Germinal center (tissue), 1 donor: ENCODE data around the gene XKR3.
"Not testable (repeated sequence)": the region's sequence is repeated elsewhere in the genome, so short reads cannot be mapped to it uniquely, and the experiment has no call there.

Experiments
- DNase-seq: peaks from one replicate; pipeline ENCODE4 v3.0.0; 2012; ENCODE audit warnings: mixed read lengths, low spot score

Gene XKR3

DNA sequence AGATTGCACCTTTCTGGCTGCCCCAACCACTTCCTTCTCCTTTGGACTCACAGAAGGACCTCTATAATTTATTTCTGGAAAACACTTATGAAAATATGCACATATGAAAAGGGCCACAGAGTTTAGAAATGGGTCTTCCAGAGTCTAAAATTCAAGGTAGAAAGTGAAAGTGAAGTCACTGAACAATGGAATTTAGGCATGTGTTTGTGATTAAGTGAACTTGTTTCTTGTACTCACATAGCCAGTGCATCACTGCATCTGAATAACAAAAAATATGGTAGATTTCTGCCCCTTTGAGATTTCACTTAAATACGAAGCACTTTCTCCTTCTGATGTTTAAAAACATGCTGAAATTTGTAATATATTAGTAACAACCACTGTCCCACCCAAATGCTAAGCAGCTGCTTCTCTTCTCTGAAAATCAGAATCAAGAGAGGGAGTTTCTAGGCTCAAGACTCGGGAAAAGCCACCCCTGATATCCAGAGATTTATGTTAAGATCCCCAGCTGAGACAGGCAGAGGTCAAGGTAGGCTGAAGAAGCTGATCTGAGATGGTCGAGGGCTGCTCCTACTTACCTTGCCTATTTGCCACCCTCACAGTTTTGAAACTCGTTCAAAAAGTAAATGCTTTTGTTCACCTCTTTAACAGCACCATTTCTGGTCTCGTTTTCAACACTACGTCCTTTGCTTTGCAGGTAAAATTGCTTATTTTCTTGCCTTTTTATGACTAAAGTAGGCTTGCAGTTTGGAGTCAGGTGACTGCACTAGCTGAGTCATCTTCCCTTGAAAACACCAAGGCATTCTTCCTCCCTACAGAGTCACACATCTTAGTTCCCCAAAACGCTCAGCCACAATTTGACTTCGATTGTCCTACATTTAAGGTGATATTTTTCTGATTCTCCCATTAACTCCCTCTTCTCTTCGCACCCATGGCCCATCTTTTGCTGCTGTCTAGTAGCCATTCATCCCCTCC, at the start of gene XKR3:
XKR3 (minus strand) TSS at position 696 of the 972 bp plus-strand sequence. CDS start 17,338 bp downstream, outside the sequence.
- DNase-seq: no peak

GRCh38 chr22:16869640-16870039, 44.4 kb upstream of the XKR3 start:
- DNase-seq: not testable (repeated sequence)

DNA sequence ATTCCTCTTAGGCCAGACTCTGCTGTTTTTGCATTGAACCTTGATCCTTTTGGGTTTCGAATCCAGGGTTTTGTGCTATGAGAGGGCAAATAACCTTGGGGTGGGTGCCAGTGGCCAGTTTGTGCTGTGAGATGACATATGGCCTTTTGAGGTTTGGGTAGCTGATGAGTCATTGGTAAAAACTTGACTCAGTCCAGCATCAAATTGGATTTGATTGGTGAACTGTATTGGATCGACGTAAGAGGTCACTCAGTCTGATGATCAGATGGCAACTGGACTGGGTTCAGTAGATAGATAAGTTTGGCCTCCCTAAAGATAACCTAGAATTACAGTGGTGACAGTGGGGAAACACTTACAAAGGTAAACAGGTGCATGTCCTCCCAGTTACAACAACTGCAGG, 41.0 kb upstream of the XKR3 start:
- DNase-seq: no peak

GRCh38 chr22:16856851-16857250, 31.6 kb upstream of the XKR3 start:
- DNase-seq: not testable (repeated sequence)

DNA sequence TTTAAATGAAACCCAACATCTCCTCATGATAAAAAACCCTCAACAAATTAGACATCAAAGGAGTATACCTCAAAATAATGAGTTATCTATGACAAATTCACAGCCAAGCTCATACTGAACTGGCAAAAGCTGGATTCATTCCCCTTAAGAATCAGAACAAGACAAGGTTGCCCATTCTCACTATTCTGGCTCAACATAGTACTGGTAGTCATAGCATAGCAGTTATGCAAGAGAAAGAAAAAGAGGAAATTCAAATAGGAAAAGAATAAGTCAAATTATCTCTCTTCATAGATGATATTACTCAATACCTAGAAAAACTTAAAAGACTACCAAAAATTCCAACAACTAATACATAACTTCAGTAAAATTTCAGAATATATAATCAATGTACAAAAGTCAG, 29.4 kb upstream of the XKR3 start:
- no peak for DNase-seq

- not testable (repeated sequence) for DNase-seq
These were observed 26.2 kb upstream of the XKR3 start for GRCh38 chr22:16851268-16851996.

DNA sequence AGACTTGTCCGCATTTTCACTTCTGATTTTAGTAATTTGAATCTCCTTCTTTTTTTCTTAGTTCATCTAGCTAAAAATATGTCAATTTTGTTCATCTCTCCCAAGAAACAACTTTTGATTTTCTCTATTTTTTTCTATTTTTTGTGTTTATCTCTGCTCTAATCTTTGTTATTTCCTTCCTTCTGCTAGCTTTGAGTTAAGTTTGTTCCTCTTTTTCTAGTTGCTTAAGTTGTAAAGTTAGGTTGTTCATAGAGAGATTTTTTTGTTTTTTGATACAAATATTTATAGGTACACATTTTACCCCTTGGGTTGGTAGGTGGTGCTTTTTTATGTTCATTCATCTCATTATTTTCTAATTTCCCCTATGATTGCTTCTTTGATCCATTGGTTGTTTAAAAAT, 22.1 kb upstream of the XKR3 start:
- no peak for DNase-seq

- DNase-seq: no peak
These were observed 20.7 kb upstream of the XKR3 start for GRCh38 chr22:16845881-16846280.

- DNase-seq: no peak
These were observed 20.3 kb upstream of the XKR3 start for GRCh38 chr22:16845465-16845864.

GRCh38 chr22:16844529-16844928, 19.3 kb upstream of the XKR3 start:
- DNase-seq: no peak

DNA sequence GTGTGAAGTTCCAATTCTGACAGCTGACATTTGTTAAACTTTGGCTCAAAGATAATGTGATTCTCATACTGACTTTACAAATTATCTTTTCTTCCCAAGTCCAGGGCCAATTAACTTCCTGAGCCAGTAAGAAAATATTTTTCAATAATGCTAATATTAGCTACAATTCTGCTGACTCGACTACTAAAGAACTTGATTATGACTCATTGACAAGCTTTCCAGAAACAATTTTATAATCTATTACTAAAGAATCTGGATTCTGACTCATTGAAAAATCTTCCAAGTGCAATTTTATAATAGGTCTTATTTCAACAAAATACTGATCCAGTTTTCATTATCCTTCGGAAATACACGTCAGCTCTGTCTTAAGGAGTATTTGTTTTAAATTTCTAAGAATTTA, 12.9 kb upstream of the XKR3 start:
- DNase-seq: no peak

DNA sequence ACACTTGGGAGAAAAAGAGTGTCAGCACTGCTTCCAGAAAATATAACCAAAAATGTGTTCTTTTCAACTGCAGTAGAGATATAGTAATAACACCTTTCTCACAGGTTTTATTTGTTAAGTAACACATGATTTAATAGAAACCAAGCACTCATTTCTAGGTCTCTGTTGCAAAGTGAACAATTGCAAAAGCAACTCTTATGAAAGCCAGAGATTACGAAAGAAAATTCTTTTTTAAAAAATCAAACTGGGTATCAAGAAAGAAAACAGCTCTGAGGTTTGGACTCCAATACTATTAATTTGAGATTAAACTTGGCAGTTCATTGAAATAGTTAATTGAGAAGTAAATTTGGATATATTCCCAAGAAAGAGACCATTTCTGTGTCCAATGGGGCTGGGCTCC, 9.8 kb upstream of the XKR3 start:
- no peak for DNase-seq

DNA sequence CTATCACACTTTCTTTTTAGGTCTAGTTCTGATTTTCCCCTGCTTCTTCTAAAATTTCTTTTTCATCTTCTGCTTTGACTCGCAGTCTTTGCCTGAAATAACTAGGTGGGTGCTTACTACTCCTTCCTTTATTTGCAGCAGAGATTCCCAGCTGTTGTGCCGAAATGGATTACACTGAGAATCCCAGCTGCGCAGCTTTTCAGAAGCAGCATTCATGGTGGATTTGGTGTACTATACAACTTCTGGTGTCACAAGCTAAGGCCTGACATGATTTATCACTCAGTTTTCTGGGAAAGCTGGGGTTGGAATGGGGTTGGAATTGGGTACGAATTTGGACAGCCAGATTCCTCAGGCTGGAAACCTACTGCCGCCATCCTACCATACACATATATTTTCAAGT, 6.0 kb upstream of the XKR3 start:
- DNase-seq: no peak

GRCh38 chr22:16829985-16830384, 4.8 kb upstream of the XKR3 start:
- no peak for DNase-seq

- no peak for DNase-seq
These were observed 3.7 kb upstream of the XKR3 start for GRCh38 chr22:16828876-16829275.

- DNase-seq: no peak
These were observed 2.3 kb upstream of the XKR3 start for GRCh38 chr22:16827506-16827905.

- no peak for DNase-seq
These were observed 6.0 kb downstream of the XKR3 start for GRCh38 chr22:16819249-16819648.

GRCh38 chr22:16818538-16818937, 6.7 kb downstream of the XKR3 start:
- no peak for DNase-seq

DNA sequence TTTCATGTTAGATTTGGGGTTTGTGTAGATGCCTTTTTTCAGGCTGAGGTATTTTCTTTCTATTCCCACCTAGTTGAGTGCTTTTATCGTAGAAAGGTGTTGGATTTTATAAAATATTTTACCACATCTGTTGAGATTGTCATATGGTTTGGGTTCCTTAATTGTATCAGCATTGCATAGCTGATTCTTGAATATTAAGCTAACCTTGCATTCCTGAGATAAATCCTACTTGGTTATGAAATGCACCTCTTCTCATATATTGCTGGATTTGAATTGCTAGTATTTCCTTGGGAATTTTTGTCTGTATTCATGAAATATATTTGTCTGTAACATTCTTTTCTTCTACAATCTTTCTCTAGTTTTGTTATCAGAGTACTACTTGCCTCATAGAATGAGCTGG, 10.1 kb downstream of the XKR3 start:
- DNase-seq: no peak

DNA sequence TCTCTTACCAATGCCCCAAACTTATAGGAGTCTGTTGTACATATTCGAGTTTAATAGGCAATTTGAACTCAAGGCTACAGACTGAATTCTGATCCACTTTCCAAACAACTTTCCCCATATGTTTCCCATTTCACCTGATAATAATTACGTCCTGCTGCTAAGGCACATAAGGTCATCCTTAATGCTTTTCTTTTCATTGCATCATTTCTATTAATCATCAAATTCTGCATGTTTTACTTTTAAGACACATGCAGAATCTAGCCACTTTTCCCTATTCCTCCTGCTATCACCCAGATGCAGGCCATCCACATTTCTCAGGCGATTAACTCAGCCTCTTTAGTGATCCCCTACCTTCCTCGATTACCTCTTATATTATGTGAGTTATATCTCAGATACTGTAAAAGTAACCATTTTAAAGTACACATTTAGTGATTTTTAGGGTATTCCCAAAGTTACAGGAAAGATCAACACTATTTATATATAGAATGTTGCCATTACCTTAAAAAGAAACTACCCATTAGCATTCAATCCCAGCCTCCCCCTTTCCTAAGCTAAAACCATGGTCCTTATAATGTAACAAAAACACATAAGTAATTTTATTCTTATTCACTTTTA, 14.9 kb downstream of the XKR3 start:
- no peak for DNase-seq

DNA sequence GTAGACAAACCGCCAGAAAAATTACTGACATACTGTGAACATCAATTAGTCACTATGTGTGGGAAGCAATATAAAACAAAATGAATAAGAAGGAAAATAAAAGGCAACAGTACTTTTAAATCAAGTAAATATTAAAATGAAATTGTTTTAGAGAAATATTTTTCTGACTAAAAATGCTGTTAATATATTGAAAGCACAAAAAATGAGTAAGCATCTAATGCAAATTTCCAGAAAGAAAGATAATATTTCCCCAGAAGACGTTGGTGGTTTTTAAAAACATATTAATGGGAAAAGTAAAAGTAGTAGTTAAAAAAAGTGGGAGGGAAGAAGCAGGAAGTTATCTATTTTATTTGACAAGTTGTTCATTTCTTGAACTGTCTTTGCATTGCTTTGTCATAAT, 16.5 kb downstream of the XKR3 start:
- no peak for DNase-seq

- DNase-seq: no peak
These were observed 18.1 kb downstream of the XKR3 start for GRCh38 chr22:16807109-16807508.

DNA sequence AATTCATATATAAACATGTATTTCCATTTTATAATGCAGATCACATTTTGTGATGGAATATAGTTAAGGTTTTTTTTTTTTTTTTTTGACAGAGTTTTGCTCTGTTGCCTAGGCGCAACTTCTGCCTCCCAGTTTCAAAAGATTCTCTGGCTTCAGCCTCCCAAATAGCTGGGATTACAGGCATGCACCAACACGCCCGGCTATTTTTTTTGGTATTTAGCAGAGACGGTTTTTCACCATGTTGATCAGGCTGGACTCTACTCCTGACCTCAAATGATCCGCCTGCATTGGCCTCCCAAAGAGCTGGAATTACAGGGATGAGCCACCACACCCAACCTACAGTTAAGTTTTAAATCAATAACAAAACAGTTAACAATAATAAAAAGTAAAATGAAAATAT, 18.8 kb downstream of the XKR3 start:
- DNase-seq: no peak
